A549 (cell line): ENCODE measurements around the gene ATXN10. TPM values are rescaled to one million over a fixed set of nuclear protein-coding genes. Genes with fewer than 3 reads are reported as not detected.
A peak's percentile ranks its signal among the peaks of the same experiment; 100 is the strongest.

Source experiments
- ATAC-seq, 2 experiments: fragments of 200-7000 bp in 1 of 2; fragments of >200 bp in 1 of 2; cut with Nextera tagmentation in 1 of 2; cut with Tn5 transposase in 1 of 2; 3 replicates each; pipeline versions ENCODE4 v1.8.0 to v1.9.1; 2018 to 2020; ENCODE audit warnings: mild to moderate bottlenecking in 1 of 2, moderate library complexity in 1 of 2
- CTCF ChIA-PET: fragments of 300-600 bp; sonication (Branson Sonifier 250); formaldehyde crosslinking; extraction: SDS; loops from one replicate; lab custom pipeline; 2021; ENCODE audit warnings: antibody characterized with exemption, inconsistent platforms; lab: Yijun Ruan, JAX
- POLR2A ChIA-PET: fragments of 350-600 bp; formaldehyde crosslinking; extraction: SDS; loops from one replicate; lab custom pipeline; 2021; ENCODE audit warnings: antibody characterized with exemption, inconsistent platforms; lab: Yijun Ruan, JAX
- DNase-seq, 2 experiments: peaks; one replicate each; pipeline versions ENCODE4 v3.0.0 to v3.0.0-alpha.2; 2011 to 2016; ENCODE audit warnings: low read depth in 1 of 2, low spot score in 1 of 2
- FAIRE-seq: peaks from 2 replicates; lab custom pipeline; 2011; peaks lifted over from hg19 to GRCh38; lab: Jason Lieb, UNC
- H3K27ac ChIP-seq, 2 experiments: fragments of >200 bp; sonication (Bioruptor Twin); formaldehyde crosslinking; 3 replicates each; pipeline ENCODE4 v1.5.1; 2016 to 2017
- H3K4me1 ChIP-seq: fragments of >200 bp; sonication (Bioruptor Twin); formaldehyde crosslinking; 3 replicates; pipeline ENCODE4 v1.6.1; 2016
- H3K4me2 ChIP-seq: fragments of >200 bp; sonication (Bioruptor Twin); formaldehyde crosslinking; 3 replicates; pipeline ENCODE4 v1.6.1; 2016
- H3K4me3 ChIP-seq: fragments of >200 bp; sonication (Bioruptor Twin); formaldehyde crosslinking; 3 replicates; pipeline ENCODE4 v1.5.1; 2016
- H3K9me3 ChIP-seq: fragments of >200 bp; sonication (Bioruptor Twin); formaldehyde crosslinking; 3 replicates; pipeline ENCODE4 v1.6.1; 2016
- CHD2 ChIP-seq: fragments of 150-350 bp; IDR thresholded peaks from 2 replicates; pipeline ENCODE4 v1.6.1; 2014; ENCODE audit warnings: low read length; ENCODE audit not compliant: partially characterized antibody
- EHF ChIP-seq: fragments of 250-450 bp; sonication (Bioruptor Pico); IDR thresholded peaks from 2 replicates; pipeline ENCODE4 v1.5.0; 2020; ENCODE audit warnings: mild to moderate bottlenecking
- EHMT2 ChIP-seq: fragments of 200-600 bp; sonication (generic); IDR thresholded peaks from 2 replicates; pipeline ENCODE4 v1.6.1; 2016; ENCODE audit warnings: antibody characterized with exemption, low read depth, mild to moderate bottlenecking, moderate library complexity
- ELK1 ChIP-seq: fragments of 150-350 bp; IDR thresholded peaks from 2 replicates; pipeline ENCODE4 v1.6.1; 2014; ENCODE audit warnings: low read depth, mild to moderate bottlenecking, low read length
- EP300 ChIP-seq, 2 experiments: fragments of >200 bp; sonication (Bioruptor Twin); formaldehyde crosslinking; IDR thresholded peaks; 2 replicates in 1 of 2; 3 replicates in 1 of 2; pipeline ENCODE4 v1.6.1; 2016 to 2017
- ESRRA ChIP-seq: fragments of 150-350 bp; IDR thresholded peaks from 2 replicates; pipeline ENCODE4 v1.6.1; 2014; ENCODE audit warnings: mild to moderate bottlenecking, low read length, borderline replicate concordance
- FOSB ChIP-seq: fragments of 250-450 bp; sonication (Bioruptor Pico); IDR thresholded peaks from 2 replicates; pipeline ENCODE4 v1.5.0; 2020; ENCODE audit warnings: mild to moderate bottlenecking, moderate library complexity
- FOSL2 ChIP-seq, 2 experiments: fragments of 450-650 bp in 1 of 2; fragments of >200 bp in 1 of 2; sonication (Bioruptor Twin) in 1 of 2; formaldehyde crosslinking; IDR thresholded peaks; 2 replicates each; pipeline versions ENCODE4 v1.5.0 to v1.6.1; 2016 to 2020; ENCODE audit warnings: mild to moderate bottlenecking in 1 of 2, moderate library complexity in 1 of 2
- HDAC2 ChIP-seq: fragments of 200-600 bp; sonication (generic); IDR thresholded peaks from 2 replicates; pipeline ENCODE4 v1.6.1; 2016
- HEYL ChIP-seq: fragments of 250-450 bp; sonication (Bioruptor Pico); IDR thresholded peaks from 2 replicates; pipeline ENCODE4 v1.8.0; 2021; ENCODE audit warnings: mild to moderate bottlenecking, moderate library complexity
- HOXA7 ChIP-seq: fragments of 250-450 bp; sonication (Bioruptor Pico); IDR thresholded peaks from 2 replicates; pipeline ENCODE4 v1.5.0; 2020; ENCODE audit warnings: mild to moderate bottlenecking, moderate library complexity
- HOXB5 ChIP-seq: fragments of 250-450 bp; sonication (Bioruptor Pico); IDR thresholded peaks from 2 replicates; pipeline ENCODE4 v1.5.0; 2020; ENCODE audit warnings: mild to moderate bottlenecking, moderate library complexity
- JUN ChIP-seq, 2 experiments: fragments of >200 bp; sonication (Bioruptor Twin); formaldehyde crosslinking; IDR thresholded peaks; 2 replicates in 1 of 2; 3 replicates in 1 of 2; pipeline ENCODE4 v1.6.1; 2016 to 2017
- JUNB ChIP-seq: fragments of >200 bp; sonication (Bioruptor Twin); formaldehyde crosslinking; IDR thresholded peaks from 2 replicates; pipeline ENCODE4 v1.6.1; 2016
- MAFK ChIP-seq: fragments of 450-650 bp; IDR thresholded peaks from 2 replicates; pipeline ENCODE4 v1.6.1; 2014; ENCODE audit not compliant: partially characterized antibody
- MYC ChIP-seq: IDR thresholded peaks from 2 replicates; pipeline ENCODE4 v1.6.1; 2012; ENCODE audit warnings: mild to moderate bottlenecking, inconsistent platforms, low read length, improper control_type of control experiment, borderline replicate concordance
- NFE2L2 ChIP-seq: fragments of 150-350 bp; conservative IDR thresholded peaks from 2 replicates; pipeline ENCODE4 v1.6.1; 2014; ENCODE audit warnings: low read length
- NR3C1 ChIP-seq: fragments of >200 bp; sonication (Bioruptor Twin); formaldehyde crosslinking; IDR thresholded peaks from 3 replicates; pipeline ENCODE4 v1.6.1; 2017
- POLR2A ChIP-seq: IDR thresholded peaks from 2 replicates; pipeline ENCODE4 v1.6.1; 2012; ENCODE audit warnings: mild to moderate bottlenecking, low read length
- RAD21 ChIP-seq, 2 experiments: fragments of >200 bp in 1 of 2; sonication (Bioruptor Twin) in 1 of 2; formaldehyde crosslinking in 1 of 2; IDR thresholded peaks in 1 of 2; conservative IDR thresholded peaks in 1 of 2; 2 replicates in 1 of 2; 3 replicates in 1 of 2; pipeline ENCODE4 v1.6.1; 2012 to 2018; ENCODE audit warnings: inconsistent platforms in 1 of 2
- ZC3H11A ChIP-seq: fragments of 450-650 bp; IDR thresholded peaks from 2 replicates; pipeline ENCODE4 v1.6.1; 2014; ENCODE audit warnings: antibody characterized with exemption, mild to moderate bottlenecking
- ZFP36 ChIP-seq: fragments of 450-650 bp; IDR thresholded peaks from 2 replicates; pipeline ENCODE4 v1.6.1; 2014; ENCODE audit warnings: borderline replicate concordance; ENCODE audit not compliant: partially characterized antibody
- ZNF302 ChIP-seq: fragments of 250-450 bp; sonication (Bioruptor Pico); IDR thresholded peaks from 2 replicates; pipeline ENCODE4 v1.9.0; 2021; ENCODE audit warnings: inconsistent platforms, mild to moderate bottlenecking, moderate library complexity
- ZSCAN20 ChIP-seq: fragments of 250-450 bp; sonication (Bioruptor Pico); IDR thresholded peaks from 2 replicates; pipeline ENCODE4 v1.8.0; 2022; ENCODE audit warnings: mild to moderate bottlenecking, moderate library complexity
- WGBS: methylation state at CpG from one replicate; pipeline ENCODE4 v1.1.6; 2017; ENCODE audit errors: missing lambda C conversion rate; 5-methylcytosine and 5-hydroxymethylcytosine counted together
- polyA plus RNA-seq, 4 experiments: library from polyadenylated mRNA; depleted of rRNA in 3 of 4; stranded (reverse); fragments of >200 nt; fragmentation: RNase III in 1 of 4; extraction: RNeasy Plus Mini Kit Qiagen cat#74134 plus additional on column Dnase treatment in 1 of 4; gene quantifications; 2 replicates in 3 of 4; 3 replicates in 1 of 4; pipeline ENCODE4 v1.2.3, GENCODE V29; 2011 to 2017
- TF ChIP-seq, protein P1 (sequence below): fragments of 250-450 bp; sonication (Bioruptor Pico); IDR thresholded peaks from 2 replicates; pipeline ENCODE4 v1.5.0; 2021; ENCODE audit warnings: mild to moderate bottlenecking, moderate library complexity, borderline replicate concordance
- TF ChIP-seq, protein P2 (sequence below): IDR thresholded peaks from 2 replicates; pipeline ENCODE4 v1.6.1; 2012
- TF ChIP-seq, protein P3 (sequence below): IDR thresholded peaks from 2 replicates; pipeline ENCODE4 v1.6.1; 2012

The ATXN10 gene
- polyA plus RNA-seq, 2 of the 4 experiments (the other 2 are of a cell fraction) = 126 to 281 TPM

DNA sequence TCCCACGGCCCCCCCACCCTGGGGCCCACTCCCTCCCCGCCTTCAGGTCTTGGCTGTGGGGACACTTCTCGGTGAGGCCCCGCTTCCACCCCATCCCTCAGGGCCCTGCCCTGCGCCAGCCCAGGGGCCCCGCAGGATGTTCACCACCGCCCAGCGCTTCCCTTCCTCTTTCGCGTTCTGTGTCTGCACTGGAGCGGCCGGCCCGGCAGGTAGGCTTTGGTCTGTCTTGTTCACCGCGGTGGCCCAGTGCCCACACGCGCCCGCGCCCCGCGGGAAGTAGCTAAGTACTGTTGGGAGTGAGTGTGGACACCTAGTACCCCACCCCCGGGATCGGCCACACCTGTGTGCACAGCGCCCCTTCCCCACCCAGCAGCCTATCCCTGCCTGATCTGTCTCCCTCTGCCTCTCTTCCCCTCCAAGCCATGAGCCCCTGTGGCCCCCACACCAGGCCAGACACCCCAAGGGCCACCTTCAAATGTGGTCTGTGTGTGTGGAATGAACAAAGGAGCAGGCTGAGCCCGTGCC, 219.9 kb downstream of the ATXN10 start:
- no peak for DNase-seq
- TF ChIP-seq NR3C1 (no peak), HEYL (CRISPR knock-in tag) (no peak), ZC3H11A (no peak), MYC (no peak), ELK1 (no peak), ZNF302 (no peak), ZFP36 (no peak), JUNB (no peak), CHD2 (no peak), FOSB (CRISPR knock-in tag) (no peak), EP300 (IDR thresholded peaks at IDR 0.05) (no peak)
- TF ChIP-seq, protein P1, sequence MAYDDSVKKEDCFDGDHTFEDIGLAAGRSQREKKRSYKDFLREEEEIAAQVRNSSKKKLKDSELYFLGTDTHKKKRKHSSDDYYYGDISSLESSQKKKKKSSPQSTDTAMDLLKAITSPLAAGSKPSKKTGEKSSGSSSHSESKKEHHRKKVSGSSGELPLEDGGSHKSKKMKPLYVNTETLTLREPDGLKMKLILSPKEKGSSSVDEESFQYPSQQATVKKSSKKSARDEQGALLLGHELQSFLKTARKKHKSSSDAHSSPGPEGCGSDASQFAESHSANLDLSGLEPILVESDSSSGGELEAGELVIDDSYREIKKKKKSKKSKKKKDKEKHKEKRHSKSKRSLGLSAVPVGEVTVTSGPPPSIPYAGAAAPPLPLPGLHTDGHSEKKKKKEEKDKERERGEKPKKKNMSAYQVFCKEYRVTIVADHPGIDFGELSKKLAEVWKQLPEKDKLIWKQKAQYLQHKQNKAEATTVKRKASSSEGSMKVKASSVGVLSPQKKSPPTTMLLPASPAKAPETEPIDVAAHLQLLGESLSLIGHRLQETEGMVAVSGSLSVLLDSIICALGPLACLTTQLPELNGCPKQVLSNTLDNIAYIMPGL (CRISPR knock-in tag) = no peak
- TF ChIP-seq, protein P2, sequence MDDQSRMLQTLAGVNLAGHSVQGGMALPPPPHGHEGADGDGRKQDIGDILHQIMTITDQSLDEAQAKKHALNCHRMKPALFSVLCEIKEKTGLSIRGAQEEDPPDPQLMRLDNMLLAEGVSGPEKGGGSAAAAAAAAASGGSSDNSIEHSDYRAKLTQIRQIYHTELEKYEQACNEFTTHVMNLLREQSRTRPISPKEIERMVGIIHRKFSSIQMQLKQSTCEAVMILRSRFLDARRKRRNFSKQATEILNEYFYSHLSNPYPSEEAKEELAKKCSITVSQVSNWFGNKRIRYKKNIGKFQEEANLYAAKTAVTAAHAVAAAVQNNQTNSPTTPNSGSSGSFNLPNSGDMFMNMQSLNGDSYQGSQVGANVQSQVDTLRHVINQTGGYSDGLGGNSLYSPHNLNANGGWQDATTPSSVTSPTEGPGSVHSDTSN = no peak
- Histone ChIP-seq H3K4me2 (no peak overlapping the region), H3K27ac (no peak overlapping the region), H3K4me3 (no peak overlapping the region), H3K4me1 (0 out of 3 replicates have a peak, but pooled peaks cover 8% of the 10 kb centered on the region), H3K9me3 (no peaks in the 10 kb centered on the region)
- 87% methylated on average over 20 of the region's 25 CpGs for WGBS
- POLR2A ChIA-PET = no interaction called here
- no peak for ATAC-seq
- CTCF ChIA-PET = interaction anchor here (1.1 kb wide), 1 partner anchor 313 kb away, joined by 3 read pairs; no protein-coding TSS in a partner anchor
- no peak for FAIRE-seq

DNA sequence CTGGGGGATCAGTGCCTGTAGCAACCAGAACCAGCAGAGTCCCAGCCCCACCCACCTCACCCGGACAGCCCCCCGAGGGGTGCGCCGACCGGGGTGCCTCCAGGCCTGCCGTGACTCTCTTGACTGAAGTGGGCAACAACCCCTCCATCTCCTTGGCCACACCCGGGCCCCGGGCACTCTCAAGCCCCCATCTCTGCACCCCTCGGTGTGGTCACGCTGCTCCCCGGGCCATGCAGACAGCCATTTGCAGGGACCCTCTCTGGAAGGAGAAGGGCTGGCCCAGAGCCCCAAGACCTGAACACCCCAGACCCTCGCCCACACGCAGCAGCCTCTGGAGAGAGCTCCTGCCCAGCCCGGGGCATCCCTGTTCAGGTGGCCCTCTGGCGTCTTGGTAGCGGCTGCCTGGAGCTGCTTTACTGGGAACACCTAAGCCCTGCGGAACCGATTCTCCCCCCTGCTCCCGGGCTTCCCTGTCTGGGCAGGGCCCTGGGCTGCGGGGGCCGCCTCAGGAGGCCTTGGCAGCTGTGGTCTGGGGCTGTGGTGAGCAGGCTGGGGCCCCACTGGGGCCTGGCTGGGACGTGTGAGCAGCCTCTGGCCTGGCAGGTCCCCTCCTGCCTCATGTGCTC, 220.5 kb downstream of the ATXN10 start:
- Histone ChIP-seq H3K4me1 (0 out of 3 replicates have a peak, but pooled peaks cover 8% of the 10 kb centered on the region), H3K9me3 (no peaks in the 10 kb centered on the region), H3K27ac (peak overlapping the region in 1 of 2 experiments; percentile 21; a peak in 1 of 6 replicates), H3K4me3 (no peak overlapping the region), H3K4me2 (no peak overlapping the region)
- ATAC-seq = no peak
- no peak for FAIRE-seq
- ChIA-PET CTCF (interaction anchor here (1.1 kb wide), 1 partner anchor 314 kb away, joined by 3 read pairs; no protein-coding TSS in a partner anchor), POLR2A (no interaction called here)
- no peak for TF ChIP-seq ZSCAN20
- TF ChIP-seq FOSL2 (IDR thresholded peaks at IDR 0.05) = no peak
- TF ChIP-seq FOSL2 (CRISPR knock-in tag; IDR thresholded peaks at IDR 0.05) = no peak
- no peak for DNase-seq
- WGBS = 96% methylated on average over 12 of the region's 22 CpGs

DNA sequence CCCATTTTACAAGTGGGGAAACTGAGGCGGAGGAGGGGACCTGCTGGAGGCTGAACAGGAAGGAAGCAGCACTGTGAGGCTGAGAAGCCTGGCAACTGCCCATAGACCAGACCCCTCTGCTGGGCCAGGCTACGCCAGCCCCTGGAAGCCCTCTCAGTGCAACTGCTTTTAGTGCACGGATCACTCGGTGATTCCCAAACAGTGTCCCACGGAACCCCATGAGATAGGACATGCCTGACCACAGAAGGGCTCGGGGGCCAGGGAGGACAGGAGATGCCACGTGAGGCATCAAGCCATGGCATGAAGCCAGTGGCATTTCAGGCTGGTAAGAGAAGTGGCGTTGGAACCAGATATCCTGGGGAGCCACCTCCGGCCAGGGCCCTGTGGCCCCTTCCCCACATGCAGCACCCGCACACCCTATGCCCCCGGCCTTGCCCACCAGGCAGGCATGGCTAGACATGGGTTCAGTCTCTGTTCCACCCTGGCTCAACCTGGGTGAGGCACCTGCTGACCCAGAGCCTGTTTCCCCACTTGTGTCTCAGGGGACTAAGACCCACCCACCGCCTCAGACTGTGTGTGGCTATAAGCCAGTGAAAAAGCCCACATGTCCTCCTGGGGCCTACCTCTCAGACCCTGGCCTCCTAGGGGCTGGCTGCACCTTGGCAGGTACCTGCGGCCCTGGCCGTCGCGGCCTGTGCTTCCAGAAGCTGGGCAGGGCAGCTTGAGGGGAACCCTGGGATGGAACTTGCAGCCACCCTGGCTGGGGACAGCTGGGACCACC, 221.2 kb downstream of the ATXN10 start:
- ATAC-seq (no peak), FAIRE-seq (no peak), DNase-seq (no peak)
- 91% methylated on average over 8 of the region's 16 CpGs for WGBS
- CTCF ChIA-PET = interaction anchor here (0.7 to 1.1 kb wide), 2 partner anchors 315 kb away, joined by 3 read pairs; no protein-coding TSS in a partner anchor
- no peaks in the 10 kb centered on the region for H3K9me3 ChIP-seq
- POLR2A ChIA-PET = no interaction called here
- H3K4me1 ChIP-seq = 0 out of 3 replicates have a peak, but pooled peaks cover 8% of the 10 kb centered on the region
- H3K4me3 ChIP-seq = no peak overlapping the region
- no peak overlapping the region for H3K4me2 ChIP-seq
- H3K27ac ChIP-seq = 0 out of 6 replicates have a peak overlapping the region, but pooled peaks of 1 of the 2 experiments have one; percentile 34
- TF ChIP-seq HOXB5 (CRISPR knock-in tag) = no peak
- no peak for TF ChIP-seq NFE2L2
- no peak for TF ChIP-seq EHMT2
- no peak for TF ChIP-seq ESRRA
- TF ChIP-seq MAFK = no peak
- no peak for TF ChIP-seq ELK1
- no peak for TF ChIP-seq POLR2A
- TF ChIP-seq, protein P3, sequence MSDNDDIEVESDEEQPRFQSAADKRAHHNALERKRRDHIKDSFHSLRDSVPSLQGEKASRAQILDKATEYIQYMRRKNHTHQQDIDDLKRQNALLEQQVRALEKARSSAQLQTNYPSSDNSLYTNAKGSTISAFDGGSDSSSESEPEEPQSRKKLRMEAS = no peak
- no peak for TF ChIP-seq RAD21 (conservative IDR thresholded peaks at IDR 0.05 in 1 of 2, IDR thresholded peaks at IDR 0.05 in 1 of 2)
- TF ChIP-seq HDAC2 = no peak
- TF ChIP-seq FOSL2 (IDR thresholded peaks at IDR 0.05) = no peak
- no peak for TF ChIP-seq FOSL2 (CRISPR knock-in tag; IDR thresholded peaks at IDR 0.05)
- no peak for TF ChIP-seq EHF (CRISPR knock-in tag)
- TF ChIP-seq ZSCAN20 = no peak
- no peak for TF ChIP-seq HOXA7 (CRISPR knock-in tag)
- no peak for TF ChIP-seq NR3C1
- no peak for TF ChIP-seq JUN (IDR thresholded peaks at IDR 0.05)
